HG03196 (cell line): ENCODE measurements around the gene CR1L.
"Not testable (repeated sequence)": the region's sequence is repeated elsewhere in the genome, so short reads cannot be mapped to it uniquely, and the experiment has no call there.

ENCODE experiments used
- ATAC-seq: cut with Tn5 transposase; IDR thresholded peaks from one replicate; pipeline ENCODE4 v1.9.1; 2021; ENCODE audit not compliant: unreplicated experiment

Gene CR1L

DNA sequence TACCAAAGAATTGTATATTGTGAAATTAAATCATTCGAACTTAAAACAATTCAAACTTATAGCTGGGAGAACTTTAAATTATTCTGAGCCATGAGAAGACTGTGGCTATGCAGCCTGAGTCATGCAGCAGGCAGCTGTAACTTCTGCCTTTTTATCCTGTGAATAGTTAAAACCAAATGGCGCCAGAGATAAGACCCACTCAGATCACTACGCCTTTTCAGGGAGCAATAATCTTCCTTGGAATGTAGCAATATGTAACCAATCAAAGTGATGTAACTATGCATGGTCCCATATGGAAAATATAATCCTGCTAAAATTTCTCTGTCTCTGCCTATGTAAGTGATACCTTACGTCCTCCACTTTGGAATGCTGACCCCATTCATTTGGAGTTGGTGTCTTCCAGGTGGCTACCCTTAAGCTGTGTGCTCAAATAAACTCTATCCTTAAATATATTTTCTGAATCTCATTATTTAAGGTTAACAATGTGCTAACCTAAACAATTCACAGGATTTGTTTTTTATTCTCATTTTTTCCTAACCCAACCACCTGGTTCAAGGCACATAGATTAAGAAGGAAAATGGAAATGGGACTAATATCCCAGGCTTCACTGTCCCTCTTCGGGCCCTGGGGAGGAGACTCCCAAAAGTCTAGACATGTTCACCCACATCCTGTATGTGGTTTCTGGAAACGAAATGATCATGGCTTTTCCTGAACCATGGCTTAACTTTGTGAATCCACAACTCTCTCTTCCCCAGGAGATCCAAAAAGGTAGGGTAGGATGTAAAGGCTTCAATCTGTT is 35.9 kb downstream of the CR1L start:
- not testable (repeated sequence) for ATAC-seq

DNA sequence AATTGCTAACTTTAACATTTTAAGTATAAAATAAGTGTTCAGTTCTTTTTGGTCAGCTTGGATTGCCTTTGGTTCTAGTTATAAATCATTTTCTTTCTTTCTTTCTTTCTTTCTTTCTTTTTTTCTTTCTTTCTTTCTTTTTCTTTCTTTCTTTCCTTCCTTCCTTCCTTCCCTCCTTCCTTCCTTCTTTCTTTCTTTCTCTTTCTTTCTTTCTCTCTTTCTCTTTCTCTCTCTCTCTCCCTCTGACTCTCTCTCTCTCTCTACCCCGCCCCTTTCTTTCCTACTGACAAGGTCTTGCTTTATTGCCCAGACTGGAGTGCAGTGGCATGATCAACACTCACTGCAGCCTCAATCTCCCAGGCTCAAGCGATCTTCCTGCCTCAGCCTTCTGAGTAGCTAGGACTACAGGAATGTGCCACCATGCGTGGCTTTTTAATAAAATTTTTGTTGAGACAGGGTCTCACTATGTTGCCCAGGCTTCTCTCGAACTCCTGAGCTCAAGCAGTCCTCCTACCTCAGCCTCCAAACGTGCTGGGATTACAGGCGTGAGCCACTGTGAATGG is 38.0 kb downstream of the CR1L start:
- ATAC-seq: not testable (repeated sequence)

DNA sequence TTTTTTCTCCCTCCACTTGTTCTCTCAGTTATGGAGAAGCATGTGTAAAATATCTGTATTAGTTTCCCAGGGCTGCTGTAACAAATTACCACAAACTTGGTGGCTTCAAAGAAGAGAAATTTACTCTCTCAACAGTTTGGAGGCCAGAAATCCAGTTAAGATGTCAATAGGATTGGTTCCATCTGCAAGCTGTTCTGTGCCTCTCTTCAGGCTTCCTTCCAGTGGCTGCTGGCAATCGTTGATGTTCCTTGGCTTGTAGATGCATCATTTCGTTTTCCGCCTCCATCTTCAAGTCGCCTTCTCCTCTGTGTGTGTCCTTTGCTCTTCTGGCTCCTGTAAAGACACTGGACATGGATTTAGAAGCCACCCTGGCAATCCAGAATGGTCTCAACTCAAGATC is 45.6 kb downstream of the CR1L start:
- not testable (repeated sequence) for ATAC-seq

DNA sequence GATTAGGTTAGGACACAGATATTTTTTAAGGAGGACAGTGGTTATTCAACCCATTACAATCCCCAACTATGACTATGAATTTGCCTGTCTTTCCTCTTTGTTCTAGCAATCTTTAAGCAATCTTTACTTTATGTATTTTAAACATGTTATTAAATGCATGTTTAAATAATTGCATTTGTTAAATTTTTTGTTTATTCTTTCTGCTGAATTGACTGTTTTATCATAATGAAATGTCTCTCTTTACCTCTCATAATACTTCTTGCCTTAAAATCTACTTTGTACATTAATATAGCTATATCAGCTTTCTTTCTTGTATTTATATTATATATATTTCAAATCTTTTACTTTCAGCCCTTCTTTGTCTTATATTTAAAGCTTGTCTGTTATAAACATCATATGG is 46.1 kb downstream of the CR1L start:
- no peak for ATAC-seq

DNA sequence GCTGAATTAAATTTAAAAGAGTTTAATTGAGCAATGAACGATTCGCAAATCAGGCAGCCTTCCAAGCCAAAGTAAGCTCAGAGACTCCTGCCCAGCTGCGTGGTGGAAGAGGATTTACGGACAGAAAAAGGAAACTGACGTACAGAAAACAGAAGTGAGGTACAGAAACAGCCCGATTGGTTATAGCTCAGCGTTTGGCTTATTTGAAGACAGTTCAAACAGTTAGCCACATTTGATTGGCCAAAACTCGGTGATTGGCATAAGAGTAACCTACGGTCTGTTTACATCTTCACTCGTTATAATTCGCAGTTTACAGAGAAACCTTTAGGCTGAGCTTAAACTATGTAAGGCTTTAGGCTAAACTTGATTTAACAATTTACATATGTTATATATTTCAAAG is 46.9 kb downstream of the CR1L start:
- ATAC-seq: no peak

DNA sequence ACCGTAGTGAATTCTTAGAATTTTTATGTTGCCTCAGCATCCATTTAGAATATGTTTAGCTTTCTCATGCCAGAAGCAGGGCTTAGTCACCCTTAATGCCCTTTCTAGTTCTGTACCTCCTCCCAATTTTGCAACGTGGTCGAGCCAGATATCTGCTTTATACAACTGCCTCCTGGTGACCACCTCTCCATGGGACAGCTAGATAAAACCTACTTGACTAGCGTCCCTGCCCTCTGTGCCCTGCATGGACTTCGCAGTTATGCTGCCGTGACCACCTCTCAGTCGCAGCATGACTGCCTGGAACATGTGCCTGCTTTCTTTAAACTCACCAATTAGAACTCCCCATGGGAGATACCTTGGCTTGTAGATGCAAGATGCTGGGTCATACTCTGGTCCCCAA is 47.4 kb downstream of the CR1L start:
- ATAC-seq: not testable (repeated sequence)

DNA sequence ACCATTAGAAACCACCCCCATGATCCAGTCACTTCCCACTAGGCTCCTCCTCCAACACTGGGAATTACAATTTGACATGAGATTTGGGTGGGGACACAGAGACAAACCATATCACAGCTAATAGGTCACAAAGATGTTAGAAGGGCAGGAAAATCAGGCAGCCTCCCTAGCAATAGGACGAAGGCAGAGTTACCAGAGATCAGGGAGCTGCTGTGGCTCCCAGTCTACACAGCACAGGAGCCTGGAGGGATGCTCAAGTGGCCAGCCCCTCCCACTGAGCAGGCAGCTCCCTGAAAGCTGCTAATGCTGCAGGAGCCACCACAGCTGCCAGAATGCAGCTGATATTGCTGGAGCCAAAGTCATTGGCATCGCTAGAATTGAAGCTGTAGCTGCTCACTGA is 51.0 kb downstream of the CR1L start:
- no peak for ATAC-seq

DNA sequence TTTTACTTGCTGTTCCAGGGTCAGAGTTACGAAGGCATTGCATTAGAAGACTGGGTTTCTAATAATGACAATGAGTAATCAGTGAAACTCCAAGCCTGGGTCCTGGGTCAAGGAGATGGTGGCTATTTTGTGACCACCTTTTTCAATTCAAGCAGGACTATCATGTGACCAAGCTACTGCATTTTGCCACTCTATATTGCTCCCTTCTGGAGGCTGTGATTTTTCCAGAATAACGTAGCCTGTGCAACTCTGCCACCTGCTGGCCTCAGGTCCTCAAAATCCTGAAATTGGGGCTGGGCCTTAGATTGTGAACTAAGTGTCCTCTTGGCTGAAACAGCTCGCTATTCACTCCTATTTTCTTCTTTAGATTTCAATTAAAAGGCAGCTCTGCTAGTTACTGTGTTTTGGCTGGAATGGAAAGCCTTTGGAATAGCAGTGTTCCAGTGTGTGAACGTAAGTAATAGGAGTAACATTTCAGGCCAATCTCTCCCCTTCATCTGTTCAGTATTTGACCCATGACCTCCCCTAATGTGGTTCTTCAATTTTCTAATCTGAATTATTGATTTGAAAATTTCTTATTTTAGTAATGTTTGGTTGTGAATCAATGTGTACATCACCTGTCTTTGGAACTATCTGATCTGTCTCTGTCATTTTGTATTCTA is 54.0 kb downstream of the CR1L start:
- no peak for ATAC-seq

DNA sequence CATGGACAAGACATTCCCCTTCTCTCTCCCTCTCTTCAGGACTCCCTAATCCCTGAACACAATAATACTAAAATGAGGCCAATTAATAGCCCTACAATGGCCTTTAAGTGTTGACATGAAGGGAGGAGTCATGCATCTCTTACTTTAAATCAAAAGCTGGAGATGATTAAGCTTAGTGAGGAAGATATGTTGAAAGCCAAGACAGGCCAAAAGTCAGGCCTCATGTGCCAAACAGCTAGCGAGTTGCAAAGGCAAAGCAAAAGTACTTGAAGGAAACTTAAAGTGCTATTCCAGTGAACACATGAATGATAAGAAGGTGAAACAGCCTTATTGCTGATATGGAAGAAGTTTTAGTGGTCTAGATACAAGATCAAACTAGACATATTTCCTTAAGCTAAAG is 57.4 kb downstream of the CR1L start:
- ATAC-seq: no peak

DNA sequence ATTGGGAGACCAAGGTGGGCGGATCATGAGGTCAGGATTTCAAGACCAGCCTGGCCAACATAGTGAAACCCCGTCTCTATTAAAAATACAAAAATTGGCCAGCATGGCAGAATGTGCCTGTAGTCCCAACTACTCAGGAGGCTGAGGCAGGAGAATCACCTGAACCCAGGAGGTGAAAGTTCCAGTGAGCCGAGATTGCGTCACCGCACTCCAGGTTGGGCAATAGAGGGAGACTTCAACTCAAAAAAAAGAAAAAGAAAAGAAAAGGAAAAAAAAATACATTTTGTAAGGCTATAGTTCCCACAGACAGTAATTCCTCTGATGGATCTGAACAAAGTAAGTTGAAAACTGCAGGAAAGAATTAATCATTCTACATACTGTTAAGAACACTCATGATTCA is 58.8 kb downstream of the CR1L start:
- ATAC-seq: no peak

DNA sequence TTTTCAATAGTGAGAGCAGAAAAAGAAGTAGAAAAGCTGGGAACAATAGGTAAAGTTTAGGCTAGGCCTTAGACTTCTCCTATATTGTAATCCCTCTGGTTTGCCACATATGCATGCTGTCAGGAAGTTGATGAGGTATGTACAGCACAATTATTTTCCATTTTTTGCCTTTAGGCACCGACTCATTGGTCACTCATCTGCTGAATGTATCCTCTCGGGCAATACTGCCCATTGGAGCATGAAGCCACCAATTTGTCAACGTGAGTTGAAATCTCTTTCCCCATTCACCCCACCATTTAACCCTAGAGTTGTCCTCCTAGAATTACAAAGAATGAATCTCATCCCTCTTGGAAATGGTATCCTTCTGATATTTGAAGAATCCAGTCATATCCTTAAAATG is 63.1 kb downstream of the CR1L start:
- not testable (repeated sequence) for ATAC-seq

DNA sequence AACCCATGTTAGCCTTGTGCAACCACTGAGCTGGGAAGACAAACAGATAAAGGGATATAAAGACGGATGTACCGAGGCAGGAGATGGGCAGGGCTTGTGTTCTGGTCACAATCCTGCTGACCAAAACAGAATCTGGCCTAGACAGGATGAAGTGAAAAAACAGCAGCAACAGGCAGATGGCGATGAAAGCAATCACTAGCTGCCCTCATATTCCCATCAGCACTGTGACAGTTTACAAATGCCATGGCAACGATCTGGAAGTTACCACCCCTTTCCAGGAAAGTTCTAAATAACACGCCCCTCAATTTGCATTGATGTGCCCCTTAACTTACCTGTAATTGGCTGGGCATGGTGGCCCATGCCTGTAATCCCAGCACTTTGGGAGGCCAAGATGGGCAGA is 66.4 kb downstream of the CR1L start:
- ATAC-seq: no peak

DNA sequence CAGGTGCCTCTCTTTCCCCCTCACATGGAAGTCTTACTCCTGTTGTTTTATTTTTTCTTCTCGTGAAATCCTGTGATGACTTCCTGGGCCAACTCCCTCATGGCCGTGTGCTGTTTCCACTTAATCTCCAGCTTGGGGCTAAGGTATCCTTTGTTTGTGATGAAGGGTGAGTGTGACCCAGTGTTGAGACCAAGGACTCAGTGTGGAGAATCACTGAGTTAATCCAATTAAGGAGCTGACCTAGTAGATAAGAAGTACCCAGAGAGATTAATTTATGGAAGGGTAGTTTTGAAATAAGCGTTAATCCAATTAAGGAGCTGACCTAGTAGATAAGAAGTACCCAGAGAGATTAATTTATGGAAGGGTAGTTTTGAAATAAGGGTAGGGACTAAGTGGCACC is 67.8 kb downstream of the CR1L start:
- ATAC-seq: not testable (repeated sequence)

DNA sequence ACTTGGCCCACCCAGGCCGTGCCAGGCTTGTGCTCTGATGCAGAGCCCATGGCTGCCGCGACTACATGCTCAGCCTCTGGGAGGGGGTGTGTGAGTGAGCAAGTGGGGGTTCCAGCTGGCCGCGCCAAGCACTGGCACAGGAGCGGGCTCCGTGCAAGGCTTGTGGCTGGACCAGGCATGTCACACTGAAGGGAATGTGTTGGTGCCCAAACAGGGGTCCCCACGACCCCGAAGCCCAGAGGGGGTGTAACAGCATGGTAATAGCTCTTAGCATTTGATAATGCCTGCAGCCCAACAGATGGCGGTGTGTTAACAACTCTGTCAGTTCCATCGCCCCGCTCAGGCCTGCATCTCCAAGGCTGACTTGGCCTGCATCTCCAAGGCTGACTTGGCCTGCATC is 68.6 kb downstream of the CR1L start:
- no peak for ATAC-seq

DNA sequence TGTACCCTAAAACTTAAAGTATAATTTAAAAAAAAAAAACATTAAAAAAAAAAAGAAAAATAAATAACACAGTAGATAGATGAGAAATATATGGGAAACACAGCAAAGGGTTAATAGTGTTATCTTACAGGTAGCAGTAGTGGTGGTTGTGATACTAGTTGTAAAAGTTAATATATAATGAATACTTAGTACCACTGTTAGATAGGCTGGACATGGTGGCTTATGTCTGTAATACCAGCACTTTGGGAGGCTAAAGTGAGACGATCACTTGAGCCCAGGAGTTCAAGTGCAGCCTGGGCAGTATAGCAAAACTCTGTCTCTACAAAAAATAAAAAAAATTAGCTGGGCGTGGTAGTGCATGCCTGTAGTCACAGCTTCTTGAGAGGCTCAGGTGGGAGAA is 74.3 kb downstream of the CR1L start:
- ATAC-seq: no peak

DNA sequence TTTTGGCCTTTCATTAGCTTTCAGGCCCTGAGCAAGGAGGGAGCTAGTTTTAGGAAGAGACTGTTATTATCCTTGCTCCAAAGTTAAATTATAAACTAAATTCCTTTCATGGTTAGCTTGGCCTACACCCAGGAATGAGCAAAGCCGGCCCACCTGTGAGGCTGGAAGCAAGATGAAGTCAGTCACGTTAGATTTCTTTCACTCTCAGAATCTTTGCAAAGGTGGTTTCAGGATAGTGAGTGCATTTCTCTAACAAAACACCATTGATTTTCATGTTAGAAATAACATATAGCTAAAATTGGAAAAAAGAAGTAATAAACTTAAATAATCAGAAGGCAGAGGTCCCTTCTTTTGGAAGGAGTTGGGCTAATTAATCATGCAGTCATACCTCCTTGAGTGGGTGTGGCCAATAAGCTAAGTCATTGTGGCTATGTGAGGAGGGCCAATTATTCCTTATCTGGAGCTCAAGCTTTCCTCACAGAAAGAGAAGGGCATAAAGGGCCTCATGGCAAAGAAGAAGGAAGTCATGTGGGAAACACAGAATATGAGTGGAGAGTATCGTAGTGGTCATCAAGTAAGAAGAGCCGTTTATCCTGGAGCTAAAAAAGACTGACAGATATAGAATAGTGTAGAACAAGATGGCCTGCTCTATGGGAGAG is 83.4 kb downstream of the CR1L start:
- ATAC-seq: not testable (repeated sequence)

DNA sequence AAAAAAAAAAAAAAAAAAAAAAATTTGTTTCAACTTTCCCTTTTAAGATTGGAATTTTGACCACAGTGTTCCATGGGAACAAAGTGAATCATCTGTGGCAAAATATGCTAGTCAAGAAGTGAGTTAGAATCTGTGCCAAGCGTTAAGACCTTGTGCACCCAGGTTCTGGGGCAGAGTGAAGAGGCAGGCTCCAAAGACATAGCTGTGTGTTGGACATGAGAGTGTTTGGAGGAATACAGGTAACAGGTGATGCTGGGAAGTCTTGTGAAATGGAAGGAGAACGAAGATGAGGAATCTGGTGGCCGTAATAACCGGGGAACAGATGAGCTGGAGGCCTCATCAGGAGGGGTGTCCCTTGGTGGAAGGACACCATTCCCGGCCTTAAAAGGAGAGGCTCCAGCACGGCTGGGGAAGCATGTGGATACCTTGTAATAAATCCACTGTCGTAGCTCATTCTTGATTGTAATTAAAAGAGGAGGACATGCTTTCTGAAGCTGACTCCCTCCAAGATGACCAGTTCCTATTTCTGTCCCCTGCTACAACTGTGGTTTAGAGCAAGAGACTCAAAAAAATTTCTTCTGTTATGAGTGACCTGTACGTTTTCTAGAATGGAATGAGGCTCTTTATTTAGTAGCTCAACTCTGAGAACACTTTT is 92.7 kb downstream of the CR1L start:
- ATAC-seq: not testable (repeated sequence)

DNA sequence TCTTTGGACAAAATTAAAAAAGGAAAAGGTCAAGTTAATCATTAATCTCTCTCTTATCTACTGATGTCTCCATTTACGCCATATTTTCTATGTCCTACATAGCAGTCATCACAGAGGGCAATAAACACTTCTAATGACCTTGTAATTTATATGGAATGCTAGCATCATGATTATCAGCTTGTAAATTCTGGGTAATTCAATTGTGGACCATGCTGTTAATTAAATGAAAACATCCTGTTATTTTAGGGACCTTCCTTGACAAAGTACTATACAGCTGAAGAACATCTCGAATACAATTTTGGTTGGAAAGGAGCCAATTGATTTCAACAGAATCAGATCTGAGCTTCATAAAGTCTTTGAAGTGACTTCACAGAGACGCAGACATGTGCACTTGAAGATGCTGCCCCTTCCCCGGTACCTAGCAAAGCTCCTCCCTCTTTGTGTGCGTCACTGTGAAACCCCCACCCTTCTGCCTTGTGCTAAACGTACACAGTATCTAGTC is 93.3 kb downstream of the CR1L start:
- not testable (repeated sequence) for ATAC-seq

DNA sequence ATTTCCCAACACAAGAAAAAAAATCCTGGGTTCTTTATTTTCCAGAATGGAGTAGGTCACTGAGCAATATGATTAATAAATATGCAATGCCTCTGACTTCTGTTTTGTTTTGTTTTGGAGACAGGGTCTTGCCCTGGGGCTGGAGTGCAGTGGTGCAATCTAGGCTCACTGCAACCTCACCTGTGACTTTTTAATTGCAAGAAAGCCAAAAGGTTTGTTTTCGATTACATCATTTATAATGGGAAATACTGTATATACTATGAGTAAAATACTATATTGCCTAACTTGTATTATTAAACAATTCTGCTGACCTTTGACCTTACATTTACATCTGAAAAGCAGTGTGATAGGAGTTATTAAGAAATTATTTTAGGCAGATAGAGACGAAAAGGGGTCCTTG is 95.3 kb downstream of the CR1L start:
- ATAC-seq: no peak

DNA sequence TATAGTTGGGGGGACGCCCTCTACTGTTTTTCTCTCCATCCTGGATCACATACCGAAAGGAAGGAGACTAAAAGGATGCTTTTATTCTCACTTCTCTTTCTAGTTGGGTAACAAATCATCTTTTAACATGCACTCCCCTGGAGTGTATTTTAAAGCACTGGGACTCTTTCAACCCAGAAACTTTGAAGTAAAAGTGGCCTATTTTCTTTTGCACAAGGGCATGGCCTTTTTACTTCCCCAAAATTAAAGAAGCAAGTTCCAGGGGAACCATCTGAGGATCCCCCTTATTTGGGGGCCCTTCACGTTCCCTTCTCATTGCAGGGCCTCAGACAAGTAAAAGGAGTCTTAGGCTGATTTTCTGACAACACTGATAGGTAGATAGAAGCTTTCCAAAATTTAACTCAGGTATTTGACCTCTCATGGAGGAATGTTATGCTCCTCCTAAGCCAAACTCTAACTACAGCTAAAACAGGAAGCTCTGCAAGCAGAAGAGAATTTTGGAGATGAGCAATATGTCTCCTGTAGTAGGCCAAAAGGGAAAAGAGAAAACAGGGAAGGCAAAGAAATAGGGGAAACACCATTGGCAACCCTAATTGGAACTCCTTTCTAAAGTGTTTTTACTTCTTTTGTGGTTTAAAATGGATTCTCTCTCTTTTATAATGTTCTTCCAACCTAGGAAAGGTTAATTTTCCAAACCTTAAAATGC is 98.1 kb downstream of the CR1L start:
- no peak for ATAC-seq
